Keratinocyte (primary cell): ENCODE results near the gene RFX8.

ENCODE experiments used
- EZH2 ChIP-seq: IDR thresholded peaks from one replicate; pipeline ENCODE4 v1.6.1; 2012; ENCODE audit warnings: inconsistent platforms, mild to moderate bottlenecking, low read length, moderate library complexity
- TF ChIP-seq, protein P1 (sequence below), 3 experiments: IDR thresholded peaks in 1 of 3; conservative IDR thresholded peaks in 1 of 3; optimal IDR thresholded peaks in 1 of 3; 2 replicates in 2 of 3; 3 replicates in 1 of 3; pipeline versions ENCODE3 to v1.5.1; 2011; ENCODE audit warnings: low read length in 3 of 3, mild to moderate bottlenecking in 3 of 3, moderate library complexity in 2 of 3, control low read depth in 1 of 3, inconsistent platforms in 1 of 3; ENCODE audit not compliant: insufficient read depth in 2 of 3; ENCODE audit errors: extremely low read depth in 1 of 3

DNA sequence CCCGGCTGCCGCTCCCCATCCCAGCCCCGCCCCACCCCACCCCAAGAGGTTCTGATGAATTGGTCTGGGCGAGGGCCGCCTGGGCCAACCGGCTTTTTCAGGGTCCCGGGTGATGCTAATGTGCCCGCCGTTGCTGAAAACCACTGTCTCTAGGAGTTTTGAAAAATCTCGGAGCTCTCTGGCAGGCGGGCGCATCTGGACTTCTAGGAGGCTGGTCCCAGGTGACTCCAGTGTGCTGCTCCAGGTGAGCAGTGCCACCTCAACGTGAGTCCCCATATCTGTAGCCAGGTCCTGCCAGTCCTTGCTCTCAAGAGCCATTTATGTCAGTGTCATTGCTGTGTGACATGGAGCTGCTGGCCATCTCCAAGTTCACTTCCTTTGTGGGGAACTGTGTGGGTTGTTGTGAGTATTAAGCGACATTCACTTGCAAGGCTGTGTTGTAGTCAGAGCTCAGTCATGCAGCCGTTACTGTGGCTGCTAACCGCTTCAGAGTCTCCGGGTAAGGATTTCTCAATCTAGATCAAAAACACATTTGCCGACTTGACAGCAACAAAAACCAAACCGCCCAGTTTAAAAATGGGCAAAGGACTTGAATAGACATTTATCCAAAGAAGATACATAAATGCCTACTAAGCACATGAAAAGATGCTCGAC is at the start of gene RFX8:
- TF ChIP-seq, protein P1, sequence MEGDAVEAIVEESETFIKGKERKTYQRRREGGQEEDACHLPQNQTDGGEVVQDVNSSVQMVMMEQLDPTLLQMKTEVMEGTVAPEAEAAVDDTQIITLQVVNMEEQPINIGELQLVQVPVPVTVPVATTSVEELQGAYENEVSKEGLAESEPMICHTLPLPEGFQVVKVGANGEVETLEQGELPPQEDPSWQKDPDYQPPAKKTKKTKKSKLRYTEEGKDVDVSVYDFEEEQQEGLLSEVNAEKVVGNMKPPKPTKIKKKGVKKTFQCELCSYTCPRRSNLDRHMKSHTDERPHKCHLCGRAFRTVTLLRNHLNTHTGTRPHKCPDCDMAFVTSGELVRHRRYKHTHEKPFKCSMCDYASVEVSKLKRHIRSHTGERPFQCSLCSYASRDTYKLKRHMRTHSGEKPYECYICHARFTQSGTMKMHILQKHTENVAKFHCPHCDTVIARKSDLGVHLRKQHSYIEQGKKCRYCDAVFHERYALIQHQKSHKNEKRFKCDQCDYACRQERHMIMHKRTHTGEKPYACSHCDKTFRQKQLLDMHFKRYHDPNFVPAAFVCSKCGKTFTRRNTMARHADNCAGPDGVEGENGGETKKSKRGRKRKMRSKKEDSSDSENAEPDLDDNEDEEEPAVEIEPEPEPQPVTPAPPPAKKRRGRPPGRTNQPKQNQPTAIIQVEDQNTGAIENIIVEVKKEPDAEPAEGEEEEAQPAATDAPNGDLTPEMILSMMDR (optimal IDR thresholded peaks at IDR 0.05 in 1 of 3, IDR thresholded peaks at IDR 0.05 in 1 of 3, conservative IDR thresholded peaks at IDR 0.05 in 1 of 3; ENCODE audit: extremely low read depth in 1 of 3, insufficient read depth in 2 of 3, low read length in 3 of 3) = no peak
- TF ChIP-seq EZH2 = no peak
